GM21717 (cell line): Measurements from ENCODE around the gene GMPR.
"Not testable (repeated sequence)": the region's sequence is repeated elsewhere in the genome, so short reads cannot be mapped to it uniquely, and the experiment has no call there.

ENCODE experiments used
- ATAC-seq: cut with Tn5 transposase; IDR thresholded peaks from one replicate; pipeline ENCODE4 v1.9.1; 2021; ENCODE audit warnings: mild to moderate bottlenecking, moderate library complexity; ENCODE audit not compliant: unreplicated experiment

The GMPR gene

GRCh38 chr6:16225062-16225731, 13.2 kb upstream of the GMPR start:
- not testable (repeated sequence) for ATAC-seq

- ATAC-seq = not testable (repeated sequence)
Observed at GRCh38 chr6:16226117-16227047, 12.0 kb upstream of the GMPR start.

- ATAC-seq = no peak
Observed at GRCh38 chr6:16227048-16227562, 11.3 kb upstream of the GMPR start.

- ATAC-seq = no peak
Observed at GRCh38 chr6:16227605-16228004, 10.8 kb upstream of the GMPR start.

- ATAC-seq = no peak
Observed at GRCh38 chr6:16228043-16228442, 10.3 kb upstream of the GMPR start.

GRCh38 chr6:16228709-16229665, 9.4 kb upstream of the GMPR start:
- no peak for ATAC-seq

- ATAC-seq = no peak
Observed at GRCh38 chr6:16229700-16230099, 8.7 kb upstream of the GMPR start.

GRCh38 chr6:16230953-16231352, 7.4 kb upstream of the GMPR start:
- no peak for ATAC-seq

GRCh38 chr6:16232086-16232485, 6.3 kb upstream of the GMPR start:
- no peak for ATAC-seq

- no peak for ATAC-seq
Observed at GRCh38 chr6:16236009-16236501, 2.3 kb upstream of the GMPR start.

- peak; percentile 77 for ATAC-seq
Observed at GRCh38 chr6:16236631-16237199, 1.7 kb upstream of the GMPR start.

- no peak for ATAC-seq
Observed at GRCh38 chr6:16237242-16237641, 1.1 kb upstream of the GMPR start.

- ATAC-seq = peak; percentile 17
Observed at GRCh38 chr6:16238963-16239797, 793 bp downstream of the GMPR start.

GRCh38 chr6:16239798-16240123, 1.4 kb downstream of the GMPR start:
- ATAC-seq = no peak

GRCh38 chr6:16240589-16241320, 2.4 kb downstream of the GMPR start:
- ATAC-seq = no peak

GRCh38 chr6:16241321-16241689, 2.9 kb downstream of the GMPR start:
- no peak for ATAC-seq

- no peak for ATAC-seq
Observed at GRCh38 chr6:16243055-16243454, 4.7 kb downstream of the GMPR start.

- no peak for ATAC-seq
Observed at GRCh38 chr6:16243664-16244063, 5.3 kb downstream of the GMPR start.

- no peak for ATAC-seq
Observed at GRCh38 chr6:16244446-16244845, 6.1 kb downstream of the GMPR start.
